ENCODE data around the gene PLEKHA5. TPM values are rescaled to one million over a fixed set of nuclear protein-coding genes. Genes with fewer than 3 reads are reported as not detected.

PLEKHA5 gene
- polyA plus RNA-seq, 1 of the 3 experiments (the other 2 are of a cell fraction), result 7.1 TPM

DNA sequence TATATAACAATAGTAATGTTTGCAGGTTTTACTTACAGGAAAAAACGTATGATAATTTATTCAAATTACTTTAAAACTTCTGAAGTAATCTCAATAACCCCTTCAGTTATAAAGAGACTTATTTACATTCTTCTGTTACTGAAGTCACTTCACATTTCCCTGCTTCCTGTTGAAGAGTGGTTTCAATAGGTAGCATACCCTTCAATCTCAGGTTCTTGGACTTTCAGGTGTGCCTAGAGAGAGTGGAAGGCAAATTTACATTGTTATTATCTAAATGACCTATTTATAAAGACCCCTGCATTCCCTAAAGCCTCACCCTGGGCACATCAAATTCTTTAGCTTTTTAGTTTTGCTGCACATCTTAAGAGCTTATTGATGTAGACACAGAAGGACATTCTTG lies 172.2 kb downstream of the PLEKHA5 start:
- Histone ChIP-seq H3K36me3 (replicated peaks in 1 of 2; ENCODE audit: control insufficient read depth in 1 of 2, insufficient read depth in 2 of 2, low read length in 1 of 2) (no peaks in the 10 kb centered on the region), H3K4me2 (no peak overlapping the region), H2AFZ (ENCODE audit: low read depth) (no peak overlapping the region), H3K27ac (ENCODE audit: low read depth in 2 of 2, low read length in 1 of 2) (no peak overlapping the region), H3K27me3 (ENCODE audit: insufficient read depth) (no peaks in the 10 kb centered on the region), H3K79me2 (ENCODE audit: insufficient read depth) (no peaks in the 10 kb centered on the region), H3K9me3 (no peaks in the 10 kb centered on the region), H3K4me3 (ENCODE audit: low read depth in 2 of 2, low read length in 1 of 2) (no peak overlapping the region), H3F3A (replicated peaks; ENCODE audit: insufficient read depth) (peaks cover 2% of the 10 kb centered on the region), H4K20me1 (ENCODE audit: insufficient read depth) (no peaks in the 10 kb centered on the region), H3K4me1 (ENCODE audit: control insufficient read depth in 1 of 2, insufficient read depth in 2 of 2, low read depth in 1 of 2, low read length in 1 of 2) (peaks cover 0 to 4% of the 10 kb centered on the region in 2 experiments; a peak in 1 of 4 replicates), H3K9me2 (no peaks in the 10 kb centered on the region), H3K9ac (no peak overlapping the region)
- ChIA-PET CTCF (interaction anchor here (1.5 kb wide), 1 partner anchor 13 kb away, joined by 5 read pairs; no protein-coding TSS in a partner anchor), POLR2A (no interaction called here)
- no peak for DNase-seq
- 56% methylated on average over 1 of the region's 1 CpG for WGBS (ENCODE audit: low lambda C conversion rate)
- TF ChIP-seq NRF1 (IDR thresholded peaks at IDR 0.05; ENCODE audit: low read depth, low read length), result no peak
- TF ChIP-seq, protein P1, sequence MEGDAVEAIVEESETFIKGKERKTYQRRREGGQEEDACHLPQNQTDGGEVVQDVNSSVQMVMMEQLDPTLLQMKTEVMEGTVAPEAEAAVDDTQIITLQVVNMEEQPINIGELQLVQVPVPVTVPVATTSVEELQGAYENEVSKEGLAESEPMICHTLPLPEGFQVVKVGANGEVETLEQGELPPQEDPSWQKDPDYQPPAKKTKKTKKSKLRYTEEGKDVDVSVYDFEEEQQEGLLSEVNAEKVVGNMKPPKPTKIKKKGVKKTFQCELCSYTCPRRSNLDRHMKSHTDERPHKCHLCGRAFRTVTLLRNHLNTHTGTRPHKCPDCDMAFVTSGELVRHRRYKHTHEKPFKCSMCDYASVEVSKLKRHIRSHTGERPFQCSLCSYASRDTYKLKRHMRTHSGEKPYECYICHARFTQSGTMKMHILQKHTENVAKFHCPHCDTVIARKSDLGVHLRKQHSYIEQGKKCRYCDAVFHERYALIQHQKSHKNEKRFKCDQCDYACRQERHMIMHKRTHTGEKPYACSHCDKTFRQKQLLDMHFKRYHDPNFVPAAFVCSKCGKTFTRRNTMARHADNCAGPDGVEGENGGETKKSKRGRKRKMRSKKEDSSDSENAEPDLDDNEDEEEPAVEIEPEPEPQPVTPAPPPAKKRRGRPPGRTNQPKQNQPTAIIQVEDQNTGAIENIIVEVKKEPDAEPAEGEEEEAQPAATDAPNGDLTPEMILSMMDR (IDR thresholded peaks at IDR 0.05), result no peak
- no peak for TF ChIP-seq SMC3 (IDR thresholded peaks at IDR 0.05; ENCODE audit: low read depth, low read length)
- TF ChIP-seq, protein P2, sequence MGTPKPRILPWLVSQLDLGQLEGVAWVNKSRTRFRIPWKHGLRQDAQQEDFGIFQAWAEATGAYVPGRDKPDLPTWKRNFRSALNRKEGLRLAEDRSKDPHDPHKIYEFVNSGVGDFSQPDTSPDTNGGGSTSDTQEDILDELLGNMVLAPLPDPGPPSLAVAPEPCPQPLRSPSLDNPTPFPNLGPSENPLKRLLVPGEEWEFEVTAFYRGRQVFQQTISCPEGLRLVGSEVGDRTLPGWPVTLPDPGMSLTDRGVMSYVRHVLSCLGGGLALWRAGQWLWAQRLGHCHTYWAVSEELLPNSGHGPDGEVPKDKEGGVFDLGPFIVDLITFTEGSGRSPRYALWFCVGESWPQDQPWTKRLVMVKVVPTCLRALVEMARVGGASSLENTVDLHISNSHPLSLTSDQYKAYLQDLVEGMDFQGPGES (IDR thresholded peaks at IDR 0.05; ENCODE audit: low read depth, low read length), result no peak
- TF ChIP-seq POLR2AphosphoS5 (IDR thresholded peaks at IDR 0.05; ENCODE audit: low read depth, low read length), result no peak
- no peak for TF ChIP-seq MXI1 (IDR thresholded peaks at IDR 0.05; ENCODE audit: low read depth, low read length)
- TF ChIP-seq, protein P3, sequence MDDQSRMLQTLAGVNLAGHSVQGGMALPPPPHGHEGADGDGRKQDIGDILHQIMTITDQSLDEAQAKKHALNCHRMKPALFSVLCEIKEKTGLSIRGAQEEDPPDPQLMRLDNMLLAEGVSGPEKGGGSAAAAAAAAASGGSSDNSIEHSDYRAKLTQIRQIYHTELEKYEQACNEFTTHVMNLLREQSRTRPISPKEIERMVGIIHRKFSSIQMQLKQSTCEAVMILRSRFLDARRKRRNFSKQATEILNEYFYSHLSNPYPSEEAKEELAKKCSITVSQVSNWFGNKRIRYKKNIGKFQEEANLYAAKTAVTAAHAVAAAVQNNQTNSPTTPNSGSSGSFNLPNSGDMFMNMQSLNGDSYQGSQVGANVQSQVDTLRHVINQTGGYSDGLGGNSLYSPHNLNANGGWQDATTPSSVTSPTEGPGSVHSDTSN (IDR thresholded peaks at IDR 0.05), result no peak
- TF ChIP-seq FOXJ3 (CRISPR knock-in tag; IDR thresholded peaks at IDR 0.05), result no peak
- TF ChIP-seq, protein P4, sequence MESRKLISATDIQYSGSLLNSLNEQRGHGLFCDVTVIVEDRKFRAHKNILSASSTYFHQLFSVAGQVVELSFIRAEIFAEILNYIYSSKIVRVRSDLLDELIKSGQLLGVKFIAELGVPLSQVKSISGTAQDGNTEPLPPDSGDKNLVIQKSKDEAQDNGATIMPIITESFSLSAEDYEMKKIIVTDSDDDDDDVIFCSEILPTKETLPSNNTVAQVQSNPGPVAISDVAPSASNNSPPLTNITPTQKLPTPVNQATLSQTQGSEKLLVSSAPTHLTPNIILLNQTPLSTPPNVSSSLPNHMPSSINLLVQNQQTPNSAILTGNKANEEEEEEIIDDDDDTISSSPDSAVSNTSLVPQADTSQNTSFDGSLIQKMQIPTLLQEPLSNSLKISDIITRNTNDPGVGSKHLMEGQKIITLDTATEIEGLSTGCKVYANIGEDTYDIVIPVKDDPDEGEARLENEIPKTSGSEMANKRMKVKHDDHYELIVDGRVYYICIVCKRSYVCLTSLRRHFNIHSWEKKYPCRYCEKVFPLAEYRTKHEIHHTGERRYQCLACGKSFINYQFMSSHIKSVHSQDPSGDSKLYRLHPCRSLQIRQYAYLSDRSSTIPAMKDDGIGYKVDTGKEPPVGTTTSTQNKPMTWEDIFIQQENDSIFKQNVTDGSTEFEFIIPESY (IDR thresholded peaks at IDR 0.05; ENCODE audit: borderline replicate concordance, low read depth), result no peak
- TF ChIP-seq JUND (IDR thresholded peaks at IDR 0.05), result no peak
- no peak for TF ChIP-seq EP300 (IDR thresholded peaks at IDR 0.05; ENCODE audit: borderline replicate concordance in 1 of 2, low read depth in 1 of 2, low read length in 1 of 2)
